GM10248 (cell line): ENCODE measurements around the gene CTSC.
"Not testable (repeated sequence)": the region's sequence is repeated elsewhere in the genome, so short reads cannot be mapped to it uniquely, and the experiment has no call there.

Source experiments
- CTCF ChIA-PET: fragments of 300-600 bp; sonication (Branson Sonifier 250); formaldehyde crosslinking; extraction: SDS; loops from one replicate; lab custom pipeline; 2021; ENCODE audit warnings: antibody characterized with exemption; lab: Yijun Ruan, JAX
- POLR2A ChIA-PET: fragments of 350-650 bp; sonication (Branson Sonifier 250); formaldehyde crosslinking; extraction: SDS; loops from one replicate; lab custom pipeline; 2020; ENCODE audit warnings: antibody characterized with exemption; lab: Yijun Ruan, JAX
- DNase-seq: peaks from one replicate; pipeline ENCODE4 v3.0.0; 2012; ENCODE audit errors: extremely low spot score
- CTCF ChIP-seq: IDR thresholded peaks from 2 replicates; pipeline ENCODE4 v1.5.1; 2012; ENCODE audit warnings: mild to moderate bottlenecking, low read depth; ENCODE audit errors: extremely low read depth, missing control alignments, control extremely low read depth

The CTSC gene

GRCh38 chr11:88327462-88328143 is 9.9 kb downstream of the CTSC start:
- TF ChIP-seq CTCF: no peak
- CTCF ChIA-PET: interaction anchor here (0.8 to 3.3 kb wide), 11 partner anchors 9 to 312 kb away, joined by 3 to 9 read pairs (median 3); no protein-coding TSS in a partner anchor
- no peak for DNase-seq

DNA sequence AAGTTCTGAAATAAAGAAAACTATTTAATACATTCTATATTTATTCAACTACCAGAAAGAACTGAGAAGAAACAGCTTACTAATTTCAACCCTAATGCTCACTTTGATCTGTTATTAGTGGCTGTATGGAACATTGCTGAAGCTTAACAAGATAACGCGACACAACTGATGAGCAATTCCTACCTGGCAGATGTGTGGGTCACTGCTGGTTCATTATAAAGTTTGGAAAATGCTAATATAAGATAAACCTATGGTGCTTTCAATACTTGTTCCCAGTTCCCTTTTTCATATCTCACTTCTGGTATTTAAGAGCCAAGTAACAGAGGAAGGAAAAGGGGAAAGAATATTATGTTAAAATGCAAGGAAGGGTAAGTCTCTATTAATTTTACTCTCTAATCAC is 10.5 kb downstream of the CTSC start:
- no peak for DNase-seq
- POLR2A ChIA-PET: interaction anchor here (2.3 kb wide), 1 partner anchor 11 kb away, joined by 9 read pairs; the partner anchor contains the start of gene CTSC
- TF ChIP-seq CTCF: no peak
- CTCF ChIA-PET: interaction anchor here (0.8 to 3.3 kb wide), 11 partner anchors 10 to 311 kb away, joined by 3 to 9 read pairs (median 3); no protein-coding TSS in a partner anchor

More at GRCh38 chr11:88327462-88328143, 9.9 kb downstream of the CTSC start:
- POLR2A ChIA-PET: interaction anchor here (0.6 to 2.3 kb wide), 3 partner anchors 10 to 181 kb away, joined by 3 to 13 read pairs (median 9); partner anchors contain the start of gene CTSC

DNA sequence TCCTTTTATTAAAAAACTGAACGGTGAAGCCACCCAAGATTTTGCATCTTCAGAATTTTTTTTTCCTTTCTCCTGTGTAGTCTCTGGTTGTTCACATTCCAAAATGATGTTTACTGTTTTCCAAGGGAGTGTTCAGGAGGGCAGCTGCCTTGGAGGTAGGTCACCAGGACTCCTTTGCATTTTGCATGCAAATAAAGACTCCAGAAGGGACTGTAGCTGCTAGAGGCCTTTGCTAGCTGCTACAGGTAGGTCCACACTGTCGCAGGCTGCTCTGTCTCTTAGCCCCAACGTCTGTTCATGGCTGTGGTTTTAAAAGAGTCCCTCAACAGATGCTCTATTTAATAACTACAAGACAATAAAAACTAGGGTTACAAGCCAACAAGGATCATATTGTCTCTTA is 11.4 kb downstream of the CTSC start:
- ChIA-PET CTCF (interaction anchor here (1.0 to 3.0 kb wide), 5 partner anchors 9 to 191 kb away, joined by 3 to 9 read pairs (median 3); no protein-coding TSS in a partner anchor), POLR2A (no interaction called here)
- no peak for TF ChIP-seq CTCF
- DNase-seq: no peak

- ChIA-PET CTCF (interaction anchor here (1.1 to 1.3 kb wide), 3 partner anchors 21 to 192 kb away, joined by 3 to 4 read pairs (median 3); no protein-coding TSS in a partner anchor), POLR2A (no interaction called here)
- TF ChIP-seq CTCF: no peak
- no peak for DNase-seq
Observed at GRCh38 chr11:88324562-88325345, 12.8 kb downstream of the CTSC start.

DNA sequence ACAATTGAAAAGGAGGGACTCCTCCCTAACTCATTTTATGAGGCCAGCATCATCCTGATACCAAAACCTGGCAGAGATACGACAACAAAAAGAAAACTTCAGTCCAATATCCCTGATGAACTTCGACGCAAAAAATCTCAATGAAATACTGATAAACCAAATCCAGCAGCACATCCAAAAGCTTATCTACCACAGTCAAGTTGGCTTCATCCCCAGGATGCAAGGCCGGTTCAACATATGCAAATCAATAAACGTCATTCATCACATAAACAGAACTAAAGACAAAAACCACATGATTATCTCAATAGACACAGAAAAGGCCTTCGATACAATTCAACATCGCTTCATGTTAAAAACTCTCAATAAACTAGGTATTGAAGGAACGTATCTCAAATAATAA is 14.7 kb downstream of the CTSC start:
- CTCF ChIA-PET, POLR2A ChIA-PET, DNase-seq: not testable (repeated sequence)

GRCh38 chr11:88321412-88321811 is 16.1 kb downstream of the CTSC start:
- CTCF ChIA-PET: interaction anchor here (1.5 kb wide), 1 partner anchor 223 kb away, joined by 5 read pairs; no protein-coding TSS in a partner anchor
- DNase-seq, POLR2A ChIA-PET: not testable (repeated sequence)

GRCh38 chr11:88320149-88320559 is 17.4 kb downstream of the CTSC start:
- no peak for DNase-seq
- ChIA-PET POLR2A (no interaction called here), CTCF (interaction anchor here (0.7 to 1.5 kb wide), 3 partner anchors 9 to 224 kb away, joined by 3 to 5 read pairs (median 3); no protein-coding TSS in a partner anchor)
- TF ChIP-seq CTCF: no peak
